DND-41 (cell line): ENCODE results near the gene SMIM33.

Experiments
- CTCF ChIP-seq: IDR thresholded peaks from 2 replicates; pipeline ENCODE4 v1.5.1; 2012; ENCODE audit warnings: borderline replicate concordance, low read length, moderate library complexity, mild to moderate bottlenecking; ENCODE audit not compliant: poor library complexity, severe bottlenecking; ENCODE audit errors: extremely low read depth
- EZH2 ChIP-seq: IDR thresholded peaks from 3 replicates; pipeline ENCODE4 v1.6.1; 2012; ENCODE audit warnings: borderline replicate concordance, low read depth, mild to moderate bottlenecking, moderate library complexity, low read length, inconsistent platforms; ENCODE audit not compliant: severe bottlenecking

GRCh38 chr5:139458580-139459407 lies 12.0 kb upstream of the SMIM33 start:
- TF ChIP-seq CTCF (no peak), EZH2 (no peak)
